NOMO-1 treated with DMSO at 0.1 percent for 48 hours (cell line): ENCODE measurements around the gene ABHD16A.

Source experiments
- DNase-seq: peaks from one replicate; lab custom pipeline; 2025; ENCODE audit not compliant: unreplicated experiment; lab: John Stamatoyannopoulos, UW

The ABHD16A gene

DNA sequence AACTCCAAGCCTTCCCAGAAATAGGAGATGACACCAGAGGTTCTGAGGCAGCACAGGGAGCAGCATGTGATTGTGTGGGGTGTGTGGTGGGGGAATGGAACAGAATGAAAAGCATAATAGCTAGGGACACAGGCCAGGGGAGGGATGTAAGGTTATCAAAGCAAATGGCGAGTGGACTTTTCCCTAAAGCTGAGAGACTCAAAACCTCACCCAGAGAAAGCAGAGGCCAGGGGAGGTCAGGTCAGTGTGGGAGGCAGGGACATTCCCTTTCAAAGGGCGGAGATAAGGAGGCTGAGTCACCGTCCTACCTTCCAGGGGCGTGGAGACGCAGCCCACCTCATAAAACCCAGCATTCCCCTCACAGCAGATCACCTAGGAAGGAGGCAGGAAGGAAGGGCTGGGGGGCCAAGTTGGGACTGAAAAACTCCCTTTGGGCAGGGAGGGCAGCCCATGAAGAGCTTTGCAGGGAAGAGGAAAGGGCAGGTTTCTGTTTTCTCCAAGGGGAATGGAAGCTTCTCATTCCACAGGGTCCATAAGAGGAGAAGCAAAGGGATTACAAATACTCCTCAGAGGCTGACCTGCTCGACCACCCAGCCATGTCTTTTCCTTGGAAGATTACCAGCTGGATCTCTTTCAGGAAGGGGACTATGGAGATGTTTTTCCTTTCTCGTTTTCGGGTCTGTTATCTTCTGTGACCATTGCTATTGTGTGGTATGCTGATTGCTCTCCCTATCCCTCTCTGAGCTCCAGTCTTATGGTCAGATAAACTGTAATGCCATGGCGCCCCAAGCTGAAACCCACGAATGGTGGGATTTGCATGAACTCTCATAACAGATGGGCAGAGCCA, 12.7 kb downstream of the ABHD16A start:
- no peak for DNase-seq

DNA sequence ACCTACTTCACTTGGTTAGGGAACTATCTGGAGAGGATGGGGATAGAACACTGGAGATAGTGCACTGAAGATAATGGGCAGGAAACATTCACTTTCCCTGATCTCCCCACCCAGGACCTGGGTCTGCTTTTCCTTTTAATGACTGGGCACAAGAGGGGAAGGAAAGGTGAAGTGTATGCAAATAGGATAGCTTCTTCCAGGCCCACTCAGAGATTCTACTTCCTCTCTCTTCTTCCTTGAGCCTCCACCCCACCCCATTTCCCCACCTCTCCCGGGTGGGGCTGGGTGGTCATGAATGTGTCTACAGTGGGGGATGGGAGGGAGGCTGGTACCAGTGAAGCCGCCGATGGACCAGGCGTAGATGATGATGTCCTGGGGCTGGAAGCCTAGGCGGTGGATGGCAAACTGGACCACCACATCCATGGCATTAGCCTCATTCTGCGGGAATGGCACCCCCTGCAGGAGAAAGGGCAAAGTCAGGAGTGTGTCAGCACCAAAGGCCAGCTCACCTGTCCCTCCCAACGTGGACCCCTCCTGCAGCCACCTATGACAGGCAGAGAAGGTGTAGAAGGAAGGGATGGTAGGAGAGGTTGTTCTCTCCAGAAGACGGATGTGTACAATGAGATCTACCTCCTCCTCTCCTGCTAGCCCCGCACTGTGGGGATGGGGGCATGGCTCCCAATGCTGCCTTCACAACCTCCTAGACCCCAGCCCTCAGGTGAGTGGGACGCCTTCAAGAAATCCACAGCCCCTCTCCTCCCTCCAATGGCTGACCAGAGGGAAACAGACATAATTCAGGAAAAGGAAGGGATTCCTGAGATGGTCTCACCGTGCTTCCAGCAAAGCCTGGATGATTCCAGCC, 13.6 kb downstream of the ABHD16A start:
- DNase-seq, result no peak

DNA sequence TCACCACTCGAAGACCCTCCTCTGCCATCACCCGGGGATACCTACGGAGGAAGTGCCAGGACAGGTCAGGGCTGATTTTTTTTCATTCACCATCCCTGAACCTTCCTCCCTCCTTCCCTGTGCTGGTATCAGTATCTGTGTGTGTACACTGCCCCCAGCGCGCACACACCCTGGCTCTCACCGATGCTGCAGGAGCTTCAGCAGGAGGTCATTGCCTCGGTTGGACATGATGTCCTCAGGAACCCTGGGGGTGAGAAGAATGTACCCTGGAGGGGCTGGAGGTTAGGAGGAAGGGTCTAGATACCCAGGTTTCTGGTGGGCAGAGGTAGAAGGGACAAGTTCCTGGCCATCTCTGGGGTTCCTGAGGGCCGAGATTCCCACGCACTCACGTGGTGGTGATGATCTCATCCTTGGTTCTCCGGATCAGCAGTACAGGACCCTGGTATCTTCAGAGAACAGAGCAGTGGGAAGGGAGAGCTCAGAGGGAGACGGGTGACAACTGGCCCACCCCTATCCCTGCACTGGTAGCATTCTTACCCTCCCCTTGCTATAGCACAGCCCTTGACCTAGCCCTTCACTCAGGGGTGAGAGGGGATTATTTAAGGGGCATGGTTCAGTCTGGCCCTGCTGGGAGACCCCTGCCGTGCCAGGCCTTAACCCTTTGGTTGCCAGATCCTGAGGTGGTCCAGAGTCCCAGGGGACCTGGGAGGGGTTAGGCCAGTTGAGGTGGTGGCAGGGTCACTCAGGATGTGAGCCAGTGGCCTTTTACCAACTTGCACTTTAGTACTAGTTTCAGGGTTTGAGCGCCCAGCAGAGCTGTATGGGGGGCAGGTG, 15.0 kb downstream of the ABHD16A start:
- no peak for DNase-seq

DNA sequence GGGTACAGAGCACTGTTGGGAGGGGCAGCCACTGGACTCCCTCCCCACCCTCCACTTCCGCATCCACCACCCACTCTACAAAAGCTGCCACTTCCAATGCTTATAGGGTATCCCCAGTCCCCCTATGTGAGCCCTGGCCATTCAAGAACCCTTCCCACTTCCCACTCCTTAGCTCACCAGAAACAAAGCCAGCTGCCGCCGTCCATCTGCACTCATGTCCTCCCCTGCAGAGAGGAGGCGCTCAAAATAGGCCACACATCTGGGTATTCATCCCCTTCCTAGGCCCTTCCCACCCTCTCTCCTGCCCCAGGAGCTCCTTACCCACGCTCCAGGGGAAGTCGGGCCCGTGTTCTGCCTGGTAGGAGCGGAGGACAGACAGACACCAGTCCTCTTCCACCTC, 15.8 kb downstream of the ABHD16A start:
- DNase-seq, result no peak

DNA sequence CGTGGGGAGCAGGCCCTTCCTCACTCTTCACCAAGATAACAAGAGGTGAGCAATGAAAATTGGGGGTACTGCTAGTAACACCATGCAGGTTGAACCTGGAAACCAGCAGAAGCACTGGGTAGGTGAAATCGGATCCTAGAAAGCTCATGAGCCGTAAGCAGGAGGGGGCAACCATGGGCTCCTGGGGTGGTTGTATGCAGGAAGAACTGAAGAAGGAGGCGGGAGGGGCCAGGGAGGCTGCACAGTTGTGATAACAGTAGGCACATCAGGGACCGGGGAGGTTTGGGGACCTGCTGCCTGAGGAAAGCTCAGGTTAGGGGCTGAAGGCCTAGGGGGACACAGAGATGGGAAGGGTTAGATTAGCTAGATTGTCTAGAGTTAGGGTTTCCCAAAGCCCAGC, 16.6 kb downstream of the ABHD16A start:
- no peak for DNase-seq

DNA sequence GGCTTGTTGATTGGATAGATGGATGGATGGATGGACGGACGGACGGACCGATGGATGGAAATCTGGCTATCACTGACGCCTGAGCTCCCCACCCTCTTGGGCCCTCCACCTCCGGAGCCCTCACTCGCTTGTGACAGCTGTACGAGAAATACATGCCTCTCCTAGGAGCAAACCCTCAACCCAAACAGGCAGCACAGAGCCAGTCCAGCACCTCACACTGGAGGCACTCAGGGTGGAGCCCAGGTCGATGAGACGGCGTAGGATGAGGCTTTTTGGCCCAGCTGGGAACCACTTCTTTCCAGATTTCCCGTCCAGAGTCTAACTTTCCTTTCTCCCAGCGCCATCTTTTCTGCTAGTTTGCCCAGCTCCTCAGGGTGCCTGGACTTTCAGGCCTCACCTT, 19.5 kb downstream of the ABHD16A start:
- no peak for DNase-seq

DNA sequence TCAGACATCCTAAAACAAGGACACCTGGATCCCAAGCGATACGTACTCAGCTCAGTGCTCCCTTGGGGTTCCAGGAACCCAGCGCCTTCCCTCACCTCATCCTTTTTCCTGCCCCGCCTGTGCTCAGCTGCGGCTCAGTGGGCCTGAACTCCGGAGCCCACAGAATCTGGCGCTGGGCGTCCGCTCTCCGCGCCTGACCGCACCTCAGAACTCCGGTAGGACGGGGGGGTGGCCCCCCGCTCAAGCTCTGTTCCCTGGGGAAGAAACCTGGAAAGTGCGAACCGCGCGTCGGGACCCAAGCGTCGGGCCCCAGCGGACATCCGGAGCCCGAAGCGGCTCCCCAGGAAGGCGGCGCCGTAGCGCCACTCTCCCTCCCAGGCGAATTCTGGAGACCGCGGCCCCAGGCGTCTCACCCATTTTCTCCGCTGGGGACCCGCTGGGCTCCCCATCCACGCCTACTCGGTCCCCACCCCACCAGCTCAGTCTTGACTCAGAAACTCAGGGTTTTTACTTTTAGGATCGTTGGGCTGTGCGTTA, 21.9 kb downstream of the ABHD16A start:
- no peak for DNase-seq

DNA sequence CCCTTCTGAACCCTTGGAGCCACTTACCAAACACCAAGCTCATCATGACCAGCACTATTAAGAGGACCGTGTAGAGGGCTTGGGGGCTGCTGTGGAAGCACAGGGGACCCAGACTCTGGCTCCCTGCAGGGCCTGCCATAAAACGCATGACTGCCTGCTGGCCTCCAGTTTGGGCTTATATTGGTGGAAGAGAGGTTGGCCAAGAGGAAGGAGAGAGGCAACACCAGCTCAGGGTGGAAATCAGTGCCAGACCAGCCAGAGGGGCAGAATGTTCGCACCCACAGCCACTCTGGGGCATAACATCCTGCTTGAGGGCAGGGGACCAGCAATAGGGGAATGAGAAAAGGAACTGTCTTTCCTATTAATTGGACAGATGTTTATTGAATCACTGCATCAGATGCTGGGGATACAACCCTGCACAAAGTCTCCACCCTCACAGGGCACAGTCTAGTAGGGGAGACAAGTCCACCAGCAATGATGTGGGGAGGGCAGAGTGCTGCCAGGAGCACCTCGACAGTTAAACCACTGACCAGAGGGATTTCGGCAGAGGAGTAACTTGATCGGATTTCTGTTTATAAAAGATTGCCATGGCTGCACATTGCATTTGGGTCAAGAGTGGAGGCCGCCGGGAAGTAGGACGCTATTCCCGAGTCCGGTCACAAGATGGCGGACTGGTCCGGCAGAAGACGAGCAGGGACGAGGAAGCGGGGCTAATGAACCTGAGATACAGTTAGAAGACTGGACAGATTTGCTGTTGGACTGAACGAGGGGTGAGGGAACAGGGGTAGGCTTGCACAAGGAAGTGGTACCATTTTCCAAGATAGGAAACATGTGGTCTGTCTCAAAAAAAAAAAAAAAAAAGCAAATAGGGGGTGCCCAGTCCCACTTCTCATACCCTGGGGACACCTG, 22.6 kb downstream of the ABHD16A start, which contains the start of gene LY6G5C:
Gene LY6G5C (minus strand): TSS at position 842 of the 909 bp plus-strand sequence. CDS start 694 bp downstream, at position 148.
- peak; percentile 72 for DNase-seq

DNA sequence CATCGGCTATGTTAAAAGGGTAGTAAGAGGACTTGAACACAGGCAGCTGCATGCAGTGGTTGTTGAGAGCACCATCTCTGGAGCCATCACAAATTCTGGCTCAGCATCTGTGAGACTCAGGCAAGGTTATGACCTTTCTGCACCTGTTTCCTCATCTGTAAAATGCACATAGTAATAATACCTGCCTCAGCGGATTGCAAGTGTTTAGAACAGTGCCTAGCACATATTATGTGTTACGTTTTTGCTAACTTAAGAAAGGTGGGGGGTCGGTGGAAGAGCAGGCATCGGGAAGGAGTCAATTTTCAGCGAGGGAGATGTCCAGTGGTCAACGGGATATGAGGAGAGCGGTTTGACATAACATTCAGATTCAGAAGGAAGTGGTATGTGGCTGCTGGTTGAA, 25.2 kb downstream of the ABHD16A start:
- no peak for DNase-seq

DNA sequence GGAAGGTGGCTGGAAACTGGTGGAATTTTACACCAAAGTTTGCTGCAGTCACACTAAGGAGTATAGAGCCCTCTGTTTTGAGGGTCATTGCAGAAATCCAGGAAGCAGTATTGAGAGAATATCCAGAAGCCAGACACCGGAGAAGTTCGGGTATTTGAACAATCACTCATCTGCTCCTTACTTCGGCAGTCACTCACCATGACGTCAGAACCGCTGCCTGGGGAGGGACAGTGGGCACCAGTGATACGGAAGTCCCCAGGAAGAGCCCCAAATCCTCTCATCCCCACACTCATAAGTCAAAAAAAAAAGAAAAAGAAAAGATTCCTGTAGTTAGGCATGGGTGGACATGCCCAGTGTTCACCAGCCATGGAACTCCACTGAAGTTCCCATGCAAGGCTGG, 26.2 kb downstream of the ABHD16A start:
- no peak for DNase-seq

DNA sequence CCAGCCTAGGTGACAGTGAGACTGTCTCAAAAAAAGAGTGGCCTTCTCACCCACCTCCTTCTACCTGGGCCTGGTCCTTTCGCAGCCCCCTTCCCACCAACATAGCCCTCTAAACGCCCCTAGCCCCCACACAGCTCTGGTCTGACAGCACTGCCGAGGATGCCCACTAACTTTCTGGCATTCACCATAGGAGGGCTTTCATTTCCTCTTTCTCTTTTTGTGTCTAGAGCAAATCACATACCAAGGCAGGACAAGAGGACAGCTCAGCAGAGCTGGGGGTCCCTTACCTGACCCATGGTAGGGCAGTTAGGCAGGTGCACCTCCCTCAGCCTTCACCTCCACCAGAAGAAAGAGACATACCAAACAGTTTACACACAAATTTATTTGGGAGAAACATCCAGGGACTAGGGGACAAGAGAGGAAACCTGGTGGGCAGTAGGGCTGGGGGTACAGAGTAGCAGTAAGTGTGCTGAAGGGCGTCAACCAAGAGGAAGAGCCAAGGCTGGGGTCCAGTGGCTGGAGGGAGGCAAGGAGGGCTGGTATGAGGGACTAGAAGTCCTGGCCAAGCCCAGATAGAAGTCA, 26.7 kb downstream of the ABHD16A start:
- peak; percentile 35 for DNase-seq

DNA sequence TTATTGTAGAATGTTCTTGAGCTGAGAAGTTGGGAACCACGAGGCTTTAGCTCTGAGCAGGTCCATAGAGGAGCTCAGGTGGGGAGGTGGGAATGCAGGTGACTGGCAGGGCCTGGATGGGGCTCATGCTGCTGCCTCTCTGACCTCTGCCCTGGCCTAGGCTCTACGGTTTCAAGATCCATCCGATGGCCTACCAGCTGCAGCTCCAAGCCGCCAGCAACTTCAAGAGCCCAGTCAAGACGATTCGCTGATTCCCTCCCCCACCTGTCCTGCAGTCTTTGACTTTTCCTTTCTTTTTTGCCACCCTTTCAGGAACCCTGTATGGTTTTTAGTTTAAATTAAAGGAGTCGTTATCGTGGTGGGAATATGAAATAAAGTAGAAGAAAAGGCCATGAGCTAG, 33.4 kb downstream of the ABHD16A start, which contains the start of gene LY6G5B:
Gene LY6G5B (plus strand): TSS at position 301 of the 400 bp plus-strand sequence. CDS start 975 bp downstream, outside the sequence.
- DNase-seq, result no peak

DNA sequence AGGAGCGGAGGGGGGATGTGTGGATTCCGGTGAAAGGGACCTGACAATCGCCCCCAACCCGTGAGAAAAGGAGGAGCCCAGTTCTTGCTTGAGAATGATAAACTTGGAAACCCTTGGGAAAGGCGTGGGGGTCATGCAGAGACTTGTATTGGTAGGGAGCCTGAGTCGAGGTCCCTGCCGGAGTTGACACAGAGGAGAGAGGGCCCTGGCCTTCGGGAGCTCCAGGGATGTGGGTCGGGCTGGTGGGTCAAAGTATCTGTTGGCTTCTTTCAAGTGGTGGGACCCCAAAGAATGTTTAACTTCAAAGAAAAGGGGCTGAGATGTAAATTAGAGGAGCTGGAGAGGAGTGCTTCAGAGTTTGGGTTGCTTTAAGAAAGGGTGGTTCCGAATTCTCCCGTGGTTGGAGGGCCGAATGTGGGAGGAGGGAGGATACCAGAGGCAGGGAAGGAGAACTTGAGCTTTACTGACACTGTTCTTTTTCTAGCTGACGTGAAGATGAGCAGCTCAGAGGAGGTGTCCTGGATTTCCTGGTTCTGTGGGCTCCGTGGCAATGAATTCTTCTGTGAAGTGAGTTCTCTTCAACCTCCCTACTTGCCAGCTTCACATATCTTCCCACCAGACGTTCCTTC, 36.7 kb downstream of the ABHD16A start:
- DNase-seq, result peak; percentile 14

DNA sequence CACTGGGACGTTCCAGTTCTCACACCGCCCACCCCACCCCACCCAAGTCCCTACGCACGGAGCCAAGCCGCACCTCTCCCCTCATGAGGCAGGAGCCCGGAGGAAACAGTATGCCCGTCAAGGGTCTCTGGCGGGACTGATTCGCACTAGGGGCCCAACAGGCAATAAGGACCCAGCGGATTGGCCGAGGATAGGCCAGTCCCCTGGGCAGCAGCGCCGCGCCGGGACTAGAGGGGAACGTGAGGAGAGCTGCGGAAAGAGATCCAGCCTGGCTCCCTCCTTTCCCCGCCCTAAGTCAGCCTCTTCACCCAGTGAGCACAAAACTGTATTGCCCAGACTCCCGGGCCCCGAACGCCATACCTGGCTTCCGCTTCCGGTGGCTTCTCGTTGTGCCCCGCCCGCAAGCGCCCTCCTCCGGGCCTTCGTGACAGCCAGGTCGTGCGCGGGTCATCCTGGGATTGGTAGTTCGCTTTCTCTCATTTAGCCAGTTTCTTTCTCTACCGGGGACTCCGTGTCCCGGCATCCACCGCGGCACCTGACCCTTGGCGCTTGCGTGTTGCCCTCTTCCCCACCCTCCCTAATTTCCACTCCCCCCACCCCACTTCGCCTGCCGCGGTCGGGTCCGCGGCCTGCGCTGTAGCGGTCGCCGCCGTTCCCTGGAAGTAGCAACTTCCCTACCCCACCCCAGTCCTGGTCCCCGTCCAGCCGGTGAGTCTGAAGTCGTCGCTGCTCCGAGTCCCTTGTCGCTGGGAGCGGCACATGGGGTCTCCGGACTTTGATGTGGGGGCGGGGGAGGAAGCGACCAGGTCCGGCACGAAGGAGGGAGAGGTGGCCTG, 37.4 kb downstream of the ABHD16A start, which contains the start of gene CSNK2B:
Gene CSNK2B (plus strand): TSS at position 580 of the 836 bp plus-strand sequence. CDS start 752 bp downstream, outside the sequence.
- DNase-seq, result peak; percentile 99

DNA sequence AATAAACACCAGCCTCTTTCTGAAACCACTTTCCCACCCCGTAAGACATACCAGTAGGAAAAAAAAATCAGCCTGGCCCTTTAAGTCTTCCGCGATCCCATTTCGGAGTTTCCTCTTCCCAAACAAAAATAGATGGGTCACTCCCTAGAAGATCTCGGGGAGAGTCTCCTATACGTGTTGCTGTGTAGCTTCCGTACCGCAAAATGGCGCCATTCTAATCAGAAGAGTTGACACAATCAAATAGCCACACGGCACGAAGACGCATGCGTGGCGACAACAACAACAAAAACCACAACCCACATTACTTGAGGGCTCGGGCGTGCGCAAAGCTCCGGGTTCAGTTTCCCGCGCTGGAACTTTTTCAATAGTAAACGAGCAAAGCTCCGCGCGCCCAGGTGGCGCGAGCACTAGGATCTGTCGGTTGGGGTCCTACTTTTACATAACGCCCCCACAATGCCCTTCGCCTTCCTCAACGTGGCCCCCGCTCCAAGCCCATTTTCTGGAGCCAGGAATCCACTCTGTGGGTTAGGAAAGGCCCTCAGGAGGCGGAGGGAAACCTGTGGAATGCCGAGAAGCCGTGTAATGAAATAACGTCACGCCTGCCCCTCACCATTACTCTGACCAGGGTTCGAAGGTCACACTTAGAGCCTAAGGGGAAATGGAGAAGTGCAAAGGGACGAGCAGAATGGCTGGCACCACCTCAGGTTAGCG, 38.2 kb downstream of the ABHD16A start, which contains the start of gene GPANK1:
Gene GPANK1 (minus strand): TSS at position 208 of the 711 bp plus-strand sequence. CDS start 519 bp downstream, outside the sequence.
- peak; percentile 89 for DNase-seq

DNA sequence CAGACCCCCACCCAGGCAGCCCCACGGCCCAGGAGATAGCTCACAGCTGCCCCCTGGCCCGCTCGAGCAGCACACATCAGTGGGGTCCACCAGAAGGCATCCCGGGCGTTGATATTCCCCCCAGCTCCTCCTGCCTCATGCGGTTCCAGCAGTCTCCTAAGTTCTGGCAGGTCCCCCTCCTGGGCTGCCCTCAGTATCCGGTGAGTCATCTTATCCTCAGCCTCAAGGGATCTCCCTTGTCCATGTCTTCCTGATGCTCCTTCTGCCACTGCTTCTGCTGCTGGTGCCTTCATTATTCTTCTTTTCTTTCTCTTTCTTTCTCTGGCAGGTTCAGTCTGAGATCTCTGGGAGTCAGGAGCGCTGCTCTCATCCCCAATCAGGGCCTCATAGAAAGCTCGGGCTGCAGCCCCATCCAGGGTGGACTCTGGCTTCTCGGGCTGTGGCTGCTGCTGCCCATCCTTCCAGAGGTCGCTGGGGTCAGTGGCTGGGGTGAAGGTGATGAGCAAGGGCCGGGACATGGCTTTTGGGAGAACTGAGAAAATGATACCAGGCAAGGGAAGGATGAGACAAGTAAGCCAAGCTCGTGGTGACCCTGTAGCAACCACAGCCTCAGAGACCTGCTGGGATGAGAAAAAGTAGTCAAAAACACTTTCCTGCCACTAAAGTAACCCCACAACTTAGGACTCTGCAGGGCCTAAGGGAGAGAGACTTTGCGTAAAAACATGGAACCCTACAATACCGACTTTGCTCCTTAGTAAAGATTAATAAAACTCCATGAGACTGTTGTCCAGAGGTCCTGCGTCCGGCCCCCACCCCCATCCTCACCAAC, 38.9 kb downstream of the ABHD16A start:
- no peak for DNase-seq
